DND-41 (cell line): ENCODE measurements around the gene ATPAF1.

Experiments used
- ATAC-seq: fragments of 200-7000 bp; cut with Tn5 transposase; 3 replicates; pipeline ENCODE4 v1.9.1; 2021; ENCODE audit warnings: low read depth; ENCODE audit not compliant: insufficient read depth
- DNase-seq: peaks from one replicate; pipeline ENCODE4 v3.0.0-alpha.2; 2020
- H2AFZ ChIP-seq: 2 replicates; pipeline ENCODE4 v1.6.0; 2012; ENCODE audit warnings: low read depth, low read length
- H3K27ac ChIP-seq: 2 replicates; pipeline ENCODE4 v1.5.1; 2012; ENCODE audit warnings: low read length, inconsistent platforms
- H3K27me3 ChIP-seq: fragments of 200-600 bp; sonication (generic); 2 replicates; pipeline ENCODE4 v1.6.0; 2012; ENCODE audit warnings: low read length, mild to moderate bottlenecking, inconsistent platforms; ENCODE audit not compliant: insufficient read depth, poor library complexity
- H3K36me3 ChIP-seq: 2 replicates; pipeline ENCODE4 v1.5.1; 2012; ENCODE audit warnings: low read length, inconsistent platforms; ENCODE audit not compliant: insufficient read depth
- H3K4me1 ChIP-seq: 2 replicates; pipeline ENCODE4 v1.5.1; 2012; ENCODE audit warnings: mild to moderate bottlenecking, low read length; ENCODE audit not compliant: insufficient read depth
- H3K4me2 ChIP-seq: 2 replicates; pipeline ENCODE4 v1.6.0; 2012; ENCODE audit warnings: mild to moderate bottlenecking, moderate library complexity, low read length, inconsistent platforms; ENCODE audit not compliant: insufficient read depth
- H3K4me3 ChIP-seq, 2 experiments: fragments of 200-600 bp in 1 of 2; shearing (Covaris generic) in 1 of 2; 2 replicates each; pipeline ENCODE4 v1.5.1; 2012 to 2016; ENCODE audit warnings: inconsistent platforms in 2 of 2, low read length in 2 of 2, mild to moderate bottlenecking in 2 of 2, low read depth in 1 of 2, moderate library complexity in 1 of 2
- H3K79me2 ChIP-seq: 2 replicates; pipeline ENCODE4 v1.6.0; 2012; ENCODE audit warnings: low read length, inconsistent platforms; ENCODE audit not compliant: insufficient read depth
- H3K9ac ChIP-seq: 2 replicates; pipeline ENCODE4 v1.6.0; 2012; ENCODE audit warnings: low read depth, mild to moderate bottlenecking, inconsistent platforms, low read length, moderate library complexity
- H3K9me3 ChIP-seq: 2 replicates; pipeline ENCODE4 v1.5.1; 2012; ENCODE audit warnings: low read length, moderate library complexity, mild to moderate bottlenecking, inconsistent platforms; ENCODE audit not compliant: insufficient read depth, severe bottlenecking
- H4K20me1 ChIP-seq: 2 replicates; pipeline ENCODE4 v1.6.0; 2012; ENCODE audit warnings: low read length; ENCODE audit not compliant: insufficient read depth
- EZH2 ChIP-seq: IDR thresholded peaks from 3 replicates; pipeline ENCODE4 v1.6.1; 2012; ENCODE audit warnings: borderline replicate concordance, low read depth, mild to moderate bottlenecking, moderate library complexity, low read length, inconsistent platforms; ENCODE audit not compliant: severe bottlenecking
- TF ChIP-seq, protein P1 (sequence below): IDR thresholded peaks from 2 replicates; pipeline ENCODE4 v1.5.1; 2012; ENCODE audit warnings: borderline replicate concordance, low read length, moderate library complexity, mild to moderate bottlenecking; ENCODE audit not compliant: poor library complexity, severe bottlenecking; ENCODE audit errors: extremely low read depth

ATPAF1 gene

DNA sequence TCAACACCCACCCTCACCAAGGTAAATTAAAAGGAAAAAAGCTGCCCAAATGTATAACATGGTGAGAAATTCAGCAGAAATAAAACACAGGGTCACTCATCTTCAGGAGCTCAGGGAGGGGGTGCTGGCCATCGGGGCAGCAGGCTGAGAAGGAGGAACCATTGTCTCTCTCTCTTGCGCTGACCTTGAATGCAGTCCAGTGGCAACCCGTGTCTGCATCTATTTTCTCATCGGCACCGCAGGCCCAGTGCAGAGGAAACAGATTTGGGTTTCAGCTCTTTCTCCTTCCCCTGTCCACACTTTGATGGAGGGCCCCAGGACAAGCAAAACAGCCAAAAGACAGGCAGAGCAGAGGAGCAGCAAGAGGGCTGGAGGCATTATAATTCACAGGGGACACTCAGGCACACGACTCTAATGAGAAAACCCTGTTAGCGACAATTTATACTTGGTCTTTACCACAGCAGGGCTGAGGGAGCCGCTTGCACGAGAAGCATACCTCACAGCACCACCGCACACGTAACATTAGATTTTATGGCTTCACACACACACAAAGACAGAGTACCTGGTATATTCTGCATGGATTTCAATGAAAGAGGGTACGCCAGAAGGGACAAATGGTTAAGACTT, 82.7 kb downstream of the ATPAF1 start:
- Histone ChIP-seq H3K4me2 (no peak overlapping the region), H3K9ac (no peak overlapping the region), H4K20me1 (no peaks in the 10 kb centered on the region; the same call in 1 of the 2 replicates), H2AFZ (no peak overlapping the region), H3K36me3 (peaks cover 20% of the 10 kb centered on the region), H3K9me3 (no peaks in the 10 kb centered on the region), H3K4me3 (no peak overlapping the region), H3K4me1 (peaks cover 10% of the 10 kb centered on the region), H3K79me2 (no peaks in the 10 kb centered on the region), H3K27me3 (no peaks in the 10 kb centered on the region), H3K27ac (no peak overlapping the region)
- no peak for TF ChIP-seq EZH2
- TF ChIP-seq, protein P1, sequence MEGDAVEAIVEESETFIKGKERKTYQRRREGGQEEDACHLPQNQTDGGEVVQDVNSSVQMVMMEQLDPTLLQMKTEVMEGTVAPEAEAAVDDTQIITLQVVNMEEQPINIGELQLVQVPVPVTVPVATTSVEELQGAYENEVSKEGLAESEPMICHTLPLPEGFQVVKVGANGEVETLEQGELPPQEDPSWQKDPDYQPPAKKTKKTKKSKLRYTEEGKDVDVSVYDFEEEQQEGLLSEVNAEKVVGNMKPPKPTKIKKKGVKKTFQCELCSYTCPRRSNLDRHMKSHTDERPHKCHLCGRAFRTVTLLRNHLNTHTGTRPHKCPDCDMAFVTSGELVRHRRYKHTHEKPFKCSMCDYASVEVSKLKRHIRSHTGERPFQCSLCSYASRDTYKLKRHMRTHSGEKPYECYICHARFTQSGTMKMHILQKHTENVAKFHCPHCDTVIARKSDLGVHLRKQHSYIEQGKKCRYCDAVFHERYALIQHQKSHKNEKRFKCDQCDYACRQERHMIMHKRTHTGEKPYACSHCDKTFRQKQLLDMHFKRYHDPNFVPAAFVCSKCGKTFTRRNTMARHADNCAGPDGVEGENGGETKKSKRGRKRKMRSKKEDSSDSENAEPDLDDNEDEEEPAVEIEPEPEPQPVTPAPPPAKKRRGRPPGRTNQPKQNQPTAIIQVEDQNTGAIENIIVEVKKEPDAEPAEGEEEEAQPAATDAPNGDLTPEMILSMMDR: no peak
- DNase-seq (no peak), ATAC-seq (no peak)

DNA sequence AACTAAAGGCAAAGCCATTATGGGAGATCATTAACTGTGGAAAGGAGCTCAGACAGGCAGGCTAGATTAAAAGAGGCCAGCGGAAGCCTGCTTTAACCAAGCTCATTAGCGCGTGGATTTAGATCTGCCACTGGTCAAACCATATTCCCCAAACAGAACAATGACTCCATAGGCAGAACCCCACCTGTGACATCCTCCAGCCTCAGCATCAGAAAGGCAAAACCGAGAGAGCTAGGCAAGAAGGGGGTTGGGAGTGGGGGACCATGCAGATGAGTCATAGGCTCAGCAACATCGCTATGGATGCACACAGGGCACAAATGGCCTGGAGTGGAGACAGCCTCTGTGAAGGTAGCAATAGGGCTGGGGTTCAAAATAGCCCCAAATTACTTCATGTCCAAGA, 84.7 kb downstream of the ATPAF1 start:
- no peak overlapping the region for H3K9ac ChIP-seq
- H2AFZ ChIP-seq: no peak overlapping the region
- H3K79me2 ChIP-seq: no peaks in the 10 kb centered on the region
- no peak overlapping the region for H3K27ac ChIP-seq
- peaks cover 10% of the 10 kb centered on the region for H3K4me1 ChIP-seq
- no peaks in the 10 kb centered on the region for H4K20me1 ChIP-seq
- no peak overlapping the region for H3K4me2 ChIP-seq
- DNase-seq (no peak), ATAC-seq (no peak)
- H3K4me3 ChIP-seq: no peak overlapping the region
- no peaks in the 10 kb centered on the region for H3K9me3 ChIP-seq
- peaks cover 22% of the 10 kb centered on the region for H3K36me3 ChIP-seq
- TF ChIP-seq, protein P1: no peak
- TF ChIP-seq EZH2: no peak
- H3K27me3 ChIP-seq: no peaks in the 10 kb centered on the region

DNA sequence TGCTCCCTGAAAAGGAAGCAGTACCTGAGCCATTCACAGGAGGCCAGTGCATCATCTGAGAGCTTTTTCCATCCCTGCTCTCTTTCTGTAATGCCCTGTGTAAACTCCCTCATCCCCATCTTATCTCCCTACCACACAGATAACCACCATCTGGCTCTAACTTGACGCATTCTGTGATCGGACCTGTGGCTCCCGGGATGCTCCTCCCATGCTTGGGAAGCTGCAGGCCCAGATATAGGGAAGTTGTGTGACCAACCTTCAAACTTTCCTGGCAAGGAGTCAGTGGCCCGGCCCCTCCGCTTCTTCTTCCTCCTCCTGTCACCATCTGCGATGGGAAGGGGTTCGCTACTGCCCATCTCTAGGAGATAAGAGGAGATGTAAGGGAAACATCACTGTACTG, 85.2 kb downstream of the ATPAF1 start:
- Histone ChIP-seq H3K36me3 (peaks cover 22% of the 10 kb centered on the region), H3K9me3 (no peaks in the 10 kb centered on the region), H3K27me3 (no peaks in the 10 kb centered on the region), H4K20me1 (no peaks in the 10 kb centered on the region), H3K4me1 (peaks cover 10% of the 10 kb centered on the region), H3K4me3 (no peak overlapping the region), H3K9ac (no peak overlapping the region), H3K27ac (no peak overlapping the region), H3K4me2 (no peak overlapping the region), H3K79me2 (no peaks in the 10 kb centered on the region), H2AFZ (no peak overlapping the region)
- no peak for DNase-seq
- no peak for ATAC-seq
- TF ChIP-seq, protein P1: no peak
- TF ChIP-seq EZH2: no peak
